Middle frontal gyrus (tissue), 1 donor: Measurements from ENCODE around the gene CHAC1.

Experiments used
- DNase-seq: peaks from one replicate; pipeline ENCODE4 v3.0.0-alpha.2; 2015; ENCODE audit warnings: low spot score; ENCODE audit errors: extremely low spot score

Gene CHAC1

DNA sequence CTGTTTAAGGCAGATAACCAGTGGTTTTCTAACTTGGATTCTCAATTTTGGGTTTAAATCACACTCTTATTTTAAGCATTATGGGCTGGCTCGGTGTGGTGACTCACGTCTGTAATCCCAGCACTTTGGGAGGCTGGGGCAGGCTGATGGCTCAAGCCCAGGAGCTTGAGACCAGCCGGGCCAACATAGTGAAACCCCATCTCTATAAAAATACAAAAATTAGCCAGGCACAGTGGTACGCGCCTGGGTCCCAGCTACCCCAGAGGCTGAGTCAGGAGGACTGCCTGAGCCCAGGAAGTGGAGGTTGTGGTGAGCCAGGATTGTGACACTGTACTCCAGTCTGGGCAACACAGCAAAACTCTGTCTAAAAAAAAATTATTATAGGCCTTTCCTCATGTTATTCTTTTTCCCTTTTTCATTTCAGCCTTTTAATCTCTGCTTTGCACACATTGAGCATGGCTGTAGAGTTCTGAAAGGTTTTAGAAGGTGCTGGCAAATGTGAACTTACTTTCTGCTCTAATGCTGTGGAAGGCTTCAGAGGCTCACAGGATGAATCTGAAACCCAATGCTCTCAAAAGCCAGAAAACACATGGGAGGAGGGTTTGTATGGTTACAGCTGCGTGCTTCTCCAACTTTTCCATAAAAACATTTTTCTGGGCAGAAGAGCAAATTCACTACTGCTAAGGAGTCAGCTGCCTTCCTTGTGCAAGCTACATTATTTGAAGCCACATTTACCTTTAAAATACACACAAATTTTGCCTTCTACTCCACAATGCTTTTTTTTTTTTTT lies 32.5 kb downstream of the CHAC1 start:
- no peak for DNase-seq

GRCh38 chr15:40986820-40987219 lies 33.5 kb downstream of the CHAC1 start:
- no peak for DNase-seq

DNA sequence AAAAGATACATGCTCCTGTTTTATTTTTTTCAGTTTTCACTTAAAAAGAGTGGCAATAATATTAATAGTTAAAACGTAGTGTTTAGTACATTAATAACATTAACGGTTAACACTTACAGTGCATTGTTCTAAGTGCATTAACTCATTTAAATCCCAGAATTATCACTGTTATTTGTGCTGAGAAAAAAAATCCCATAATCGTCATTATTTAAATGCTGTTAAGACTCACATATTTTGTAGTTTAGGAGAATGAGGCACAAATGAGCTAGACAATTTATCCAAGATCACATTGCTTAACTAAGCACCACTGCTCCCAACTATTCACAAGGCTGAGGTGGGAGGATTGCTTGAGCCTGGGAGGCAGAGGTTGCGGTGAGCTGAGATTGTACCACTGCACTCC lies 34.9 kb downstream of the CHAC1 start:
- DNase-seq: no peak

- DNase-seq: no peak
Measured at GRCh38 chr15:40990080-40990479, 36.8 kb downstream of the CHAC1 start.

- DNase-seq: no peak
Measured at GRCh38 chr15:40990789-40991188, 37.5 kb downstream of the CHAC1 start.

GRCh38 chr15:40991355-40991754 lies 38.1 kb downstream of the CHAC1 start:
- no peak for DNase-seq

GRCh38 chr15:40992241-40992741 lies 39.0 kb downstream of the CHAC1 start:
- DNase-seq: no peak

- DNase-seq: no peak
Measured at GRCh38 chr15:40992825-40993224, 39.6 kb downstream of the CHAC1 start.

GRCh38 chr15:40995656-40996055 lies 42.4 kb downstream of the CHAC1 start:
- no peak for DNase-seq

GRCh38 chr15:40999190-40999589 lies 45.9 kb downstream of the CHAC1 start:
- DNase-seq: no peak

- no peak for DNase-seq
Measured at GRCh38 chr15:41001524-41002214, 48.4 kb downstream of the CHAC1 start.

GRCh38 chr15:41004490-41004889 lies 51.2 kb downstream of the CHAC1 start:
- DNase-seq: no peak
